Prostate gland (tissue), 2 donors: Measurements from ENCODE around the gene ACSF3. TPM values are rescaled to one million over a fixed set of nuclear protein-coding genes. Genes with fewer than 3 reads are reported as not detected.

Source experiments
- DNase-seq: peaks from one replicate; pipeline ENCODE4 v3.0.0-alpha.2; 2019; ENCODE audit warnings: low spot score
- H3K27ac ChIP-seq, 2 donors: fragments of 200-600 bp; sonication (generic); 2 replicates each; pipeline ENCODE4 v1.5.1; 2017 to 2019
- H3K27me3 ChIP-seq: fragments of 200-600 bp; sonication (generic); replicated peaks from 2 replicates; pipeline ENCODE4 v1.5.1; 2019; ENCODE audit not compliant: insufficient read depth
- H3K36me3 ChIP-seq, 2 donors: fragments of 200-600 bp; sonication (generic); 1 replicate in 1 of 2; 2 replicates in 1 of 2; pipeline versions ENCODE4 v1.5.1 to v1.8.1; 2017 to 2019
- H3K4me1 ChIP-seq: fragments of 200-600 bp; sonication (generic); replicated peaks from 2 replicates; pipeline ENCODE4 v1.5.1; 2019
- H3K4me3 ChIP-seq, 2 donors: fragments of 200-600 bp; sonication (generic); 2 replicates each; pipeline ENCODE4 v1.5.1; 2017 to 2019
- H3K9me3 ChIP-seq: fragments of 200-600 bp; sonication (generic); 2 replicates; pipeline ENCODE4 v1.5.1; 2017
- POLR2A ChIP-seq: fragments of 450-650 bp; IDR thresholded peaks from one replicate; pipeline ENCODE4 v1.6.1; 2016; ENCODE audit warnings: antibody characterized with exemption, mild to moderate bottlenecking
- POLR2AphosphoS5 ChIP-seq: sonication (generic); formaldehyde crosslinking; IDR thresholded peaks from one replicate; pipeline ENCODE4 v1.6.1; 2017; ENCODE audit warnings: antibody characterized with exemption
- WGBS: methylation state at CpG from one replicate; pipeline ENCODE4 v1.1.5; 2018; 5-methylcytosine and 5-hydroxymethylcytosine counted together
- intact Hi-C: fragments of 100-400 bp; cut with DNase I; formaldehyde crosslinking; loops from one replicate; pipeline ENCODE4 v1.14.2; 2022
- total RNA-seq, 2 donors: library from RNA; depleted of rRNA; stranded (reverse); fragments of >200 nt; gene quantifications; one replicate each; pipeline ENCODE4 v1.1.0, GENCODE V29; 2016
- TF ChIP-seq, protein P1 (sequence below), 4 experiments: fragments of 200-600 bp in 2 of 4; fragments of 450-650 bp in 2 of 4; sonication (generic) in 2 of 4; IDR thresholded peaks; 1 replicate in 3 of 4; 2 replicates in 1 of 4; pipeline ENCODE4 v1.5.1; 2016 to 2019; ENCODE audit warnings: antibody characterized with exemption in 4 of 4, mild to moderate bottlenecking in 2 of 4, moderate library complexity in 2 of 4

The ACSF3 gene
- total RNA-seq, 2 donors from 2014 or later = 42.1 to 80.5 TPM

DNA sequence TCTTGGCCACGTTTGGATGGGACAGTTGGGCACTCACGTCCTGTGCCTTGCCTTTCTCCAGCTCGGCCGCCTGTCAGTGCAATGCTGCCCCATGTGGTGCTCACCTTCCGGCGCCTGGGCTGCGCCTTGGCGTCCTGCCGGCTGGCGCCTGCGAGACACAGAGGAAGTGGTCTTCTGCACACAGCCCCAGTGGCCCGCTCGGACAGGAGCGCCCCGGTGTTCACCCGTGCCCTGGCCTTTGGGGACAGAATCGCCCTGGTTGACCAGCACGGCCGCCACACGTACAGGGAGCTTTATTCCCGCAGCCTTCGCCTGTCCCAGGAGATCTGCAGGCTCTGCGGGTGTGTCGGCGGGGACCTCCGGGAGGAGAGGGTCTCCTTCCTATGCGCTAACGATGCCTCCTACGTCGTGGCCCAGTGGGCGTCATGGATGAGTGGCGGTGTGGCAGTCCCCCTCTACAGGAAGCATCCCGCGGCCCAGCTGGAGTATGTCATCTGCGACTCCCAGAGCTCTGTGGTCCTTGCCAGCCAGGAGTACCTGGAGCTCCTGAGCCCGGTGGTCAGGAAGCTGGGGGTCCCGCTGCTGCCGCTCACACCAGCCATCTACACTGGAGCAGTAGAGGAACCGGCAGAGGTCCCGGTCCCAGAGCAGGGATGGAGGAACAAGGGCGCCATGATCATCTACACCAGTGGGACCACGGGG, 7.1 kb downstream of the ACSF3 start:
- WGBS = 89% methylated on average over 30 of the region's 42 CpGs
- TF ChIP-seq, protein P1, sequence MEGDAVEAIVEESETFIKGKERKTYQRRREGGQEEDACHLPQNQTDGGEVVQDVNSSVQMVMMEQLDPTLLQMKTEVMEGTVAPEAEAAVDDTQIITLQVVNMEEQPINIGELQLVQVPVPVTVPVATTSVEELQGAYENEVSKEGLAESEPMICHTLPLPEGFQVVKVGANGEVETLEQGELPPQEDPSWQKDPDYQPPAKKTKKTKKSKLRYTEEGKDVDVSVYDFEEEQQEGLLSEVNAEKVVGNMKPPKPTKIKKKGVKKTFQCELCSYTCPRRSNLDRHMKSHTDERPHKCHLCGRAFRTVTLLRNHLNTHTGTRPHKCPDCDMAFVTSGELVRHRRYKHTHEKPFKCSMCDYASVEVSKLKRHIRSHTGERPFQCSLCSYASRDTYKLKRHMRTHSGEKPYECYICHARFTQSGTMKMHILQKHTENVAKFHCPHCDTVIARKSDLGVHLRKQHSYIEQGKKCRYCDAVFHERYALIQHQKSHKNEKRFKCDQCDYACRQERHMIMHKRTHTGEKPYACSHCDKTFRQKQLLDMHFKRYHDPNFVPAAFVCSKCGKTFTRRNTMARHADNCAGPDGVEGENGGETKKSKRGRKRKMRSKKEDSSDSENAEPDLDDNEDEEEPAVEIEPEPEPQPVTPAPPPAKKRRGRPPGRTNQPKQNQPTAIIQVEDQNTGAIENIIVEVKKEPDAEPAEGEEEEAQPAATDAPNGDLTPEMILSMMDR (IDR thresholded peaks at IDR 0.05) = no peak
- TF ChIP-seq POLR2A = no peak
- Histone ChIP-seq H3K4me1 (no peaks in the 10 kb centered on the region), H3K9me3 (no peaks in the 10 kb centered on the region), H3K27ac (no peak overlapping the region), H3K4me3 (no peak overlapping the region), H3K27me3 (no peaks in the 10 kb centered on the region), H3K36me3 (peaks cover 13 to 24% of the 10 kb centered on the region in 2 donors)
- DNase-seq = no peak
- intact Hi-C loops = no loop called here

DNA sequence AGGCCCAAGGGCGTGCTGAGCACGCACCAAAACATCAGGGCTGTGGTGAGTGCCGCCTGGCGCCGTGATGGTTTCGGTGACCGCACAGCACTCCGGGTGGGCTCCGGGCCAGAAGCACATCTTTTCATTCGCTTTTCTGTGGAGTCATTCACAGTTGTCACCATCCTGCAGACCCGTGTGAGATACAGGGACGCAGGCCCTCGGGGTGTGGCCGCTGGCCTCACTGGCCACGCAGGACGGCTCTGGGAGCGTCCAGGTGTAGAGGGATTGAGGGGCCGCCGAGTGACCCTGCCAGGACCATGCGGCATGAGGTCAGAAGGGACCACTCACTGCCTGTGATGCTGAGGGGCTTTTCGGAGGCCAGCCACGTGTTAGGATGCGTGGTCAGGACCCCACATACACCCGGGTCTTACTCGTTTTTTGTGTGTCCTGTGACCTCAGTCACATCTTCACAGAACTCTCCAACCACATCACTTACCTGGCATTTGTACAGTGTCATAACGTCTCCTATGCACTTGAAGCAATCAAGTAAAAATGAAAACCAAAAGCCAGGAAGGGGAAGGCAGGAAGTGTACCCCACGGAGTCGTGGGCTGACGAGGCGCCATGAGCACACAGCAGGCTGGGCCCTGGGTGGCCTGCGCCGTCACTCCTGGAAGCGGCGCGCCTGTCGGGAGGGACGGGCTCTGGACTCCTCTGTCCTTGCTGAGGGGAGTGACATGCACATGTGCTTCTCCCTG, 7.8 kb downstream of the ACSF3 start:
- TF ChIP-seq, protein P1 (IDR thresholded peaks at IDR 0.05) = no peak
- TF ChIP-seq POLR2A = no peak
- no peak for TF ChIP-seq POLR2AphosphoS5
- 89% methylated on average over 37 of the region's 37 CpGs for WGBS
- no peaks in the 10 kb centered on the region for H3K4me1 ChIP-seq
- H3K9me3 ChIP-seq = no peaks in the 10 kb centered on the region
- no peak overlapping the region for H3K4me3 ChIP-seq
- H3K36me3 ChIP-seq = peaks cover 13 to 24% of the 10 kb centered on the region in 2 donors
- DNase-seq = no peak
- H3K27ac ChIP-seq = no peak overlapping the region
- intact Hi-C loops = no loop called here
- no peaks in the 10 kb centered on the region for H3K27me3 ChIP-seq

DNA sequence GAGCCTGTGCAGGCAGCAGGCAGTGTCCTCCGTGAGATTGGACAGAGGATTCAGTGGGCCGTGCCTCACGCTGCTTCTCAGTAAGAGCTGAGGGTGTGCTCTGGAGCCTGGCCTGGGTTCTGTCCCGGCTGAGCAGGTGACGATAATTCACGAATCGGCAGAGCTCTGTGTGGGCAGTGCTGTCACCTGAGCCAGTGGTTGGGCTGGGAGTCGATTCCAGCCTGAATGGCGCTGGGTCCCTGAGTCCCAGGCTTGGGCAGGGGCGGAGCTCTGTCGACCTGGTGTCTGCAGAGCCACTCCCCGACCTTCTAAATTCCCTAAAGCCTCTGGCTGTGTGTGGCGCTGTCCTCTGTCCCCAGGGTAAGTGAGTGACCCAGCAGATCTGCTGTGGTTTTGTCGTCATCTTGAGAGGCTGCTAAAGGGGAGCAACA, 8.4 kb downstream of the ACSF3 start:
- intact Hi-C loops = no loop called here
- Histone ChIP-seq H3K9me3 (no peaks in the 10 kb centered on the region), H3K36me3 (peaks cover 13 to 24% of the 10 kb centered on the region in 2 donors), H3K27ac (no peak overlapping the region), H3K4me1 (no peaks in the 10 kb centered on the region), H3K4me3 (no peak overlapping the region), H3K27me3 (no peaks in the 10 kb centered on the region)
- WGBS = 75% methylated on average over 14 of the region's 14 CpGs
- DNase-seq = no peak
- no peak for TF ChIP-seq POLR2AphosphoS5
- TF ChIP-seq POLR2A = no peak
- TF ChIP-seq, protein P1 (IDR thresholded peaks at IDR 0.05) = no peak

DNA sequence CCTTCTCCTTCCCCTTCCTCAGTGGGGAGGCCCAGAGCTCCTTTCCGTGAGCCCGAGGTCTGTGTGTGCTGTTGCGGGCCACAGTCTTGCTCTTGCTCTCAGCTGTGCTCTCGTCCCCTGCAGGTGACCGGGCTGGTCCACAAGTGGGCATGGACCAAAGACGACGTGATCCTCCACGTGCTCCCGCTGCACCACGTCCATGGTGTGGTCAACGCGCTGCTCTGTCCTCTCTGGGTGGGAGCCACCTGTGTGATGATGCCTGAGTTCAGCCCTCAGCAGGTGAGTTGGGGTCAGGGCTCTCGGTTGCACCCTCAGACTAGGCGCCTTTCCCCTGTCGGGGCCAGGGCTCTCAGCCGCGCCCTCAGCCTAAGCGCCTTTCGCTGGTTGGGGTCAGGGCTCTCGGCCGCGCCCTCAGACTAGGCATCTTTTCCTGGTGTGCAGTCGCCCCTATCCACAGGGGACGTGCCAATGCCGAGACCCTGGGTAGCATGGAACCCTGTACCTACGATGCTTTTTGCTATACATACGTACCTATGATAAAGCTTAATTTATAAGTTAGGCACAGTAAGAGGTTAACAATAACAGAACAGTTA, 8.9 kb downstream of the ACSF3 start:
- H3K27ac ChIP-seq = no peak overlapping the region
- no peaks in the 10 kb centered on the region for H3K9me3 ChIP-seq
- no peaks in the 10 kb centered on the region for H3K27me3 ChIP-seq
- TF ChIP-seq, protein P1 (IDR thresholded peaks at IDR 0.05) = no peak
- no peak for TF ChIP-seq POLR2AphosphoS5
- TF ChIP-seq POLR2A = no peak
- intact Hi-C loops = no loop called here
- peaks cover 13 to 24% of the 10 kb centered on the region in 2 donors for H3K36me3 ChIP-seq
- H3K4me1 ChIP-seq = no peaks in the 10 kb centered on the region
- no peak overlapping the region for H3K4me3 ChIP-seq
- no peak for DNase-seq
- 92% methylated on average over 23 of the region's 27 CpGs for WGBS
